ENCODE measurements around the gene SSU72.
"Not testable (repeated sequence)": the region's sequence is repeated elsewhere in the genome, so short reads cannot be mapped to it uniquely, and the experiment has no call there.

SSU72 gene

DNA sequence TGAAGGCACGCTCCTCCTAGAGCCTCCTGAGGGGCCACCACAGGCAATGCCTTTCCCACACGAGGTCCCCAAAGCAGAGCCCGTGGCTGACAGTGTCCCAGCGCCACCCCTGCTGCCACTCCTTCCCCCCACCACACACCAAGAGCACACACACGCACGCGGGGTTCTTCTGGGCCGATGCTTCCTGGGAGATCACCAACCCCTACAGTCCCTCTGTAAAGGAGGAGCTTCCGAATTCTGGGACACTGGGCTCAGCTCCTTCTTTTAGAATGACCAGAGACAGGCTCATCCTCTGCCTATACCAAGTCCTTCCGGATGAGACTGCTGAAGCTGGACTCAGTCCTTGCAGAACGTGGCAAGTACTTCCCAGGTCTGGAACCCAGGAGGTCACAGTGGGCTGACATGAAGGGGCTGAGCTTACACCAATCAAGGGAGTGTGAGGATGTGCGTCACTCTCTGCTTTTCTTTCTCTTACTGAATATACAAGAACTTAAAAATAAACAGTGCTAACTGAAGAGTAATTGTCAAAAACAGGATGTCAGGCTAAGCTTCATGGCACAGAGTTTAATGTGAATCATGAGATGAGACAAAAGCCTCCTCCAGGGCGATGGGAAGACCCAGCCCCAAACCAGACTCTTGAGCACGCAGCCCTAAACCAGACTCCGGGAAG is 12.7 kb downstream of the SSU72 start:
- DNase-seq, result no peak

DNA sequence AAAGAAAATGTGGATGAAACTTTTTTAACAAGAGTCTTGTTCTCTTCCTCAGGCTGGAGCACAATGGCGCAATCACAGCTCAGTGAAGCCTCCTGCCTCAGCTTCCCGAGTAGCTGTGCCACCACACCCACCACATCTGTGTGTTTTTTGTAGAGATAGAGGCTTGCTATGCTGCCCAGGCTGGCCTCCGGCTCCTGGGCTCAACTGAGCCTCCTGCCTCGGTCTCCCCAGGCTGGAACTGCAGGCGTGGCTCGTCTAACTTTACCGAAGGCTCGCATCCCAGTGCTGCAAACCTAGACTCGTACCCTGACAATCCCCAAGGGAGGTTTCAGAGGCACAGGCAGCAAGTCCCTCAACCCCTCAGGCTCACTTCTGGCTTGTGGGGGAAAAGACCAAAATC is 14.5 kb downstream of the SSU72 start:
- DNase-seq, result no peak

DNA sequence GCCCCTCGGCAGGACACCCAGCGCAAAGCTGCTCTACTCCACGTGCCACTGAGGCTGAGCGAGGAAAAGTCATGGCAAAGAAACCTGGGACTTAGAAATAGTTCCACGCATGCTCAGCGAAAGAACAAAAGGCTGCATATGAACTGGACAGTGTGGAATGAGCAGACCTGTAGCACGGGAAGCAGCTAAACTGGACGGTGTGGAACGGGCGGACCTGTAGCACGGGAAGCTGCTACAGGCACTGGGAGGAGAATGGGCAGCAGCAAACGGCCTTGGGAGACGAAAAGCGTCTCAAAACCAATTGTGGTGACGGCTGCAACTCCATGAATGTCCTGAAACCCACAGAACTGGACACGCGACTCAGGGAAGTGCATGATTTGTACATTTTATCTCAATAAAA is 15.6 kb downstream of the SSU72 start:
- no peak for DNase-seq

DNA sequence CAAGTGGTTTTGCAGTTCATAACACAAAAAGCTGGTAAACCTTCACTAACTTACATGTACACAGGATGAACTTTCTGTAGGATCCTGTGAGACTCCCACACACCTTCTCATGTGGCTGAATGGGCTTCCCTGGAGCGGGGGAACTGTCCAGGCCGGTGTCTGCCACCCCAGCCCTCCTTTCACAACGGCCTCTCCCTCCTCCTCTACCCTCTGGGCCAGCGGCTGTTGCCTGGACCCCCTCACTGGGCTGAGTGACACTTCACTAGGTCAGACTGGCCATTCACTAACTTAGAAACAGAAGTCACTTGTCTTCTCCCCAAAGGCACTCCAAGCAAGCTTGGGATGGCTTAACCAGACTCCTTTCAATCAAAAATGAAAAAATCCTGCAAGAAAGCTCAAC is 16.1 kb downstream of the SSU72 start:
- no peak for DNase-seq

DNA sequence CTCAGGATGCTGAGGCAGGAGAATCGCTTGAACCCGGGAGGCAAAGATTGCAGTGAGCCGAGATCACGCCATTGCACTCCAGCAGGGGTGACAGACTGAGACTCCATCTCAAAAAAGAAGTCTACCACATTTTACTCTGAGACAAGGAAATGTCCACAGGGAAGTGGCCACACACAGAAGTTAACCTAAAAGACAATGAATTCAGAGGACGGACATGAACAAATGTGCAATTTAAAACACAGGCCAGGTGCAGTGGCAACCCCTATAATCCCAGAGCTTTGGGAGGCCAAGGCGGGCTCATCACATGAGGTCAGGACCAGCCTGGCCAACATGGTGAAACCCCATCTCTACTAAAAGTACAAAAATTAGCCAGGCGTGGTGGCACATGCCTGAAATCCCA is 17.0 kb downstream of the SSU72 start:
- not testable (repeated sequence) for DNase-seq

DNA sequence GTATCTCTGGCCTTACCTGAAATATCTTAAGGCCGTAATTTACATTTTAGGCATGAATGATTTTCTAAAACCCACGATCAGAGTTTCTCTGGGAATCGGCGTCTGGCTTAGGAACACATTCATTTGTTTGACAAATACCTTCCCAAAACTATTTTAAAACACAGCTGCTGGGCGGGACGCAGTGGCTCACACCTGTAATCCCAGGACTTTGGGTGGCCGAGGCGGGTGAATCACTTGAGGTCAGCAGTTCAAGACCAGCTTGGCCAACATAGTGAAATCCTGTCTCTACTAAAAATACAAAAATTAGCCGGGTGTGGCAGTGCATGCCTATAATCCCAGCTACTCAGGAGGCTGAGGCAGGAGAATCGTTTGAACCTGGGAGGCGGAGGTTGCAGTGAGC is 17.7 kb downstream of the SSU72 start:
- DNase-seq, result not testable (repeated sequence)

DNA sequence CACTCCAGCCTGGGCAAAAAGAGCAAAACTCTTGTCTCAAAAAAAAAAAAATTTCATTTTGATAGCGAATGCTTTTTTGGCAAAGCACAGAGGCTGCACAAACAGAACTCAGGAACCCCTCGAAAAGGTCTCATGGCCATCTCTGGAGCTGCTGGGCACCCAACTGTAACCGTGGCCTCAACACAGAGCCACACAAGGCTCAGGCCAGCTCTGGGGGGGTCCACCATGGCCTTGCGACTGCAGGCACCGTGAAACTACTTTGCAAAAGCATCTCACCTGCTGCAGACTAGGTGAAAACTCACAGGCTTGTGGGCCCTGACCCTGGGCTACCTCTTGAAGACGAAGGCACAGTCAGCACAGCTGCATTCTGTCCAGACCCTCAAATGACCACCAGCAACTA is 18.2 kb downstream of the SSU72 start:
- DNase-seq, result no peak

DNA sequence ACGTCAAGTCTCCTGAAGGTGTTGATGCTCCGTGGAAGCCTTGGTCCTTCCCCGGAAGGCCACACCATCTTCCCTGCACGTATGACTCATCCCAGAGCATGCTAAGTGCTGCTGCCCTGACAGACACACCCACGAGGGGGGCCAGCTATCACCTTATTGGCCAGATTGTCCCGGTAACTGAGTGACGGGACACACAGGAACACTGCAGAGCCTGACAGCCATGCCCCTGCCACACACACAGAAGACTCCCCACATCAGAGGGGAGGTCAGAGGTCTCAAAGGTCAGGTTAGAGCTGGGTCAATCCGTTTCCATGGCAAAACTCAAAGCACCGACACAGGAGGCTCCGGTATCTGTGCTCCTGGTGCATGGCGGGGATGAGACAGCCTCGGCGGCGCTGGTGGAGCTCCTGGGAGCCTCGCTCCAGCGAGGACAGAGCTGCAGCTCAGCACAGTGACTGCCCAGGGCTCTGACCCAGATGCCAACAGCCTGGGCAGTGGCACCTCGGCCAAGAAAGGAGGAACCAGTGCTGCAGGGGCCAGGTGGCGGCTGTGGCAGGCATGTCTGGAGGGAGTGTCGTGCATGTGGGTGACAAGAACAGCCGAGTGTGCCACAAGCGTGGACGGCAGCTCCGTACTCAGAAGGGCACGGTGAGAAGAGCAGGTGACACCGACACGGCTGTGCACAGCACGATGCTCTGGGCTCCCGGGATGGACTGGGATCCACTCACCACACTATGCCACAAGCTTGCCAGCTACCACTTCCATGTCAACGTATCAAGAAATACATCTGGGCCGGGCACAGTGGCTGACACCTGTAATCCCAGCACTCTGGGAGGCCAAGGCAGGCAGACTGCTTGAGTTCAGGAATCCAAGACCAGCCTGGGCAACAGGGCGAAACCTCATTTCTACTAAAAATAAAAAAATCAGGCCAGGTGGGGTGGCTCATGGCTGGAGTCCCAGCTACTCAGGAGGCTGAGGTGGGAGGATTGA is 19.4 kb downstream of the SSU72 start:
- DNase-seq, result peak in 5 of 56 donors; percentile 8 to 40 (median 35)

DNA sequence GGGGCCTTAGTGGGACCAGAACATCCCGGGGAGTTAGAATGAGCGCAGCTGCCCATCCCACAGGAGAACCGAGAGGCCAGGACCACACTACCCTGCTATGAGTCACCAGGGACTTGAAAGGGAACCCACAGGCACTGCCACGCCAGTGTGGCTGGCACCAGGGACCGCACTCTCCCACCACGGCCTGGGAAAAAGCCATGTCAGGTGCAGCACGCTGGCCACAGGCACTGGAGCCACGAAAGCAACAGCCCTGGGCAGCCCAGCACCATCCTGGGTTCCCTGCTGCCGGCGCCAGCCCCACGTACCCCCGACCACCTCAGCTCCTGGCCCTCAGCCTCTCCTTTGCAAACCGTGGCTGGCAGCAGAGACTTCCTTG is 20.1 kb downstream of the SSU72 start:
- no peak for DNase-seq

DNA sequence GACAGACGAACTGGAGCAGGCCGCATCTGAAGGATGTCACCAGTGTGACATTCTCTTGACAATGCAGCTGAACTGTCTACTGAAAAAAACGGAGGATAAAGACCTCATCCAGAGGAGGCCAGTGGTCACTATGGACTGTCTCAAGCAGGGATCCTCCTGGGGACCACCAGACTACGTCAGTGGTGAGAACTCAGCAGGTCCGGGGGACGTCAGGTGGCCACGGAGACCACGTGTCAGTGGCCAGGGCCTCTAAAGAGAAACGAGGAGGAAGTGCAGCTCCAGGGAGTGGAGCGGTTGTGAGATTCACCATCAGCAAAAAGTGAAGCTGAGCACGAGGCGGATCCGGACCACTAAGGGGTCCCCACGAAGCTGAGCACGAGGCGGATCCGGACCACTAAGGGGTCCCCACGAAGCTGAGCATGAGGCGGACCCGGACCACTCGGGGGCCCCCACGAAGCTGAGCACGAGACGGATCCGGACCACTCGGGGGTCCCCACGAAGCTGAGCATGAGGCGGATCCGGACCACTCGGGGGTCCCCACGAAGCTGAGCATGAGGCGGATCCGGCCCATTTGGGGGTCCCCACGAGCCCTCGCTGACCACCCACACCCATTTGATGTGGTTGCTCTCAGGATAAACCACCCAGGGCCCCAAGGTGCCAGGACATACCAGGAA is 20.7 kb downstream of the SSU72 start:
- no peak for DNase-seq

DNA sequence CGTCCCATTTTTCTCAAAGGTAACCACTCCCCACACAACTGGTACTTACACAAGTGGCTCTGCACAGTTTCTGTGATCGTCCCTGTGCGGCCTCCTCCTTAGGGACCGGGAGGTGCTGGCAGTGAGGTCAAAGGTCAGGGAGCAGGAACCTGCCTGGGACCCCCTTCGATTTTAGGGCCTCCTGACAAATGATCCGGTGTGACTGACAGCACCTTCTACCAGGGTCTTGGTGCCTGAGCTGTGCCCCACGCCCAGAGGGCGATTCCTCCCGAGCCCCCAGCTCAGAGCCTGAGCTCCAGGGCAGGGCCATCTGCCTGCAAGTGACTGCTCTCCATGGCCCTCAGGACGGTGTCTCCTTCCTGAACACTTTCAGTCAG is 22.4 kb downstream of the SSU72 start:
- DNase-seq, result no peak

DNA sequence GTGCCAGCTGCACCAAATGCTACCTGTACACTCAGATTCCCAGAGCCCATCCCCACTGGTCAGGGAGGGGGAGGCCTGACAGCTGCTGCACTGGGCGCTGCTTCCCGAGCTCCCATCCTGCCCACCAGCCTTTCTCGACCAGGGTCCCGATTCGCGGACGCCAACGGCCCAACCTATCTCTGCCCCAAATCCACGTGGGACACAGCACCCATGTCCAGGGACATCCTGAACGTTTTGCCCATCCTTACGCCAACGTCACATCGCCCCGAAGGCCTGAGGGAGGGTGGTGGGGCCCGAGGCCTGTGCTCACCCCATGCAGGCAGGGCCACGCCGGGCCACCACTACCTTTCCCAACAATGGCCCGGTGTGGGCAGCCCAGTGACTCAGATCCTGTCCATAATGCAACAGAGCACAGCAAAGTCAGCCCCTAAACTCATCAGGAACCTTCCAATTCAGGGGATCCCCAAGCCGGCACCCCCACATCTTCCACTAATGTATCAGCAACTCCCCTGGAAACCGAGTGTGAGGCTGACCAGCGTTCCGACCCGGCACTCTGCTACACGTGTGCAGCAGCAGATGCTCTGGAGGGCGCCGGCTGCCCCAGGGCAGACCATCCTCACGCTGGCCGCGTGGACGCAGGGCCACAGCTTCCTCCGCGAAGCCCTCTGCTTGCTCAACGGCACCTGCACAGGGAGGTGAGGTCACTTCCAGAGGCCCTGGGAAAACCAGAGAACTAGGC is 23.0 kb downstream of the SSU72 start:
- DNase-seq, result no peak

DNA sequence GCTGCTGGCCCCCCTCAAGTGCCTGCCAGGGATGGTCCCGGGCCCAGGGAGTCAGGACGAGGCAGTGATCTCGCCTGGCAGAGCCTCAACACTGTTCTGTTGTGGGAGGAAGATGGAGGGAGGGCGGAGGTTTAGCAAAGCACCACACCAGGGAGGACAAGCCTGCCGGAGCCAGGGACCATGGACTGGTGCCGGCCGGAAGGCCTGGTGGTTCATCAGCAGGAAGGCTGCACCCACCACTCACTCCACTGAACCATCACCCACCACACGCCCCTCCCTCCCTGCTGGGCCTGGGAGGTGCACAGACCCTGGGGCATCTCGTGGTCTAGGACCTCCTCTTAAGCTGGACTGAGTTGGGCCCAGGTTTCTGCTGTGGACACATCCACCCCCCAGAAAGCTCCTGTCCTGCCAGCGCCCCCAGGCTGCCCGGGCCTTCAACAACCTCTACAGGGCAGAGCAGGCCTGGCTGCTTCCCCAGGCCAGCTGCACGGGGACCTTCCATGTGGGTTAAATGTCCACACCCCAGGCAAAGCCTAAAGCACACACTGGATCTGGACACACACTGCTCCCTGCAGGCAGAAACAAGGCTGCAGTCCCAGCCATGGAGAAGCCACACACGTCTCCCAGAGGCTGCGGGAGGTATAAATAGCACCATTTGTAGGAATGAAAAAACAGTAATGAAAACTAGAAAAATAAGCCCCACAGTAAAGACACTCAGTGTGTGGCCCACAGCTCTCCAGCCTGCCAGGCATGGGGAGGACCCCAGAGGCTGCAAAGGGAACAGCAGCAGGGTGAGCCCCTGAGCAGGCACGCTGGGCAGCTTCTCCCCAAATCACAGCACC is 23.9 kb downstream of the SSU72 start:
- peak in 12 of 56 donors; percentile 5 to 39 (median 14) for DNase-seq

DNA sequence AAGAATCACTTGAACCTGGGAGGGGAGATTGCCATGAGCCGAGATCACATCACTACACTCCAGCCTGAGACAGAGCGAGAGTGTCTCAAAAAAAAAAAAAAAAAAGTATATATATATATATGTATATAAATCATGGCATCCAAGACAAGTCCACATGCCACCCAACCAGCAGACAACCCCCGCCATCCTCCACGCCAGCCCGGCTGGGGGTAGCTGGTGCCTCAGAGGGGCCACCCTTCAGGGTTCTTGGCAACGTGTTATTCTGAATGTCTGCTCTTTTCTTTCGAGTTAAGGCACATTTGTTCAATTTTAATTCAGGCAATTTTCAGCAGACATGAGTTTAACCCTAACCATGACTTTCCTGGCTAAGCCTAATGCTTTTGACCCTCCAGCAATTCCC is 24.6 kb downstream of the SSU72 start:
- no peak for DNase-seq

DNA sequence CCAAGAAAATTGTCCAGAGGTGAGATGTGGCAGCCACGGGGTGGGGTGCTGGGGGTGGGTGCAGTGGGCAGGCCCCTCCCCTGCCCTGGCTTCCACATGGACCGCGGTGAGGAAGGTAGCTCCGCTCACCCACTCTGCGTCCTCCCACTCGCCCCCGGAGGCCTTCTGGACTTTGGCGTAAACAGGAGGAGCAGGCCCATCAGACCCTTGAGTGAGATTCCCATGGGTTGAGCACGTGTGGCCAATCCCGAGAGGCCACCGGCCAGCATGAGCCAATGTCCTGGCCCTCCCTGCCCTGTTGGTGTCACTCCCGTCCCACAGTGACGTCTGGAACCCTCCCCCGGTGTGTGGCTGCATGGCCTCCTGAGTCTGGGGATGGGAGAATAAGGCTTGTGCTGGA is 26.1 kb downstream of the SSU72 start:
- DNase-seq, result no peak

DNA sequence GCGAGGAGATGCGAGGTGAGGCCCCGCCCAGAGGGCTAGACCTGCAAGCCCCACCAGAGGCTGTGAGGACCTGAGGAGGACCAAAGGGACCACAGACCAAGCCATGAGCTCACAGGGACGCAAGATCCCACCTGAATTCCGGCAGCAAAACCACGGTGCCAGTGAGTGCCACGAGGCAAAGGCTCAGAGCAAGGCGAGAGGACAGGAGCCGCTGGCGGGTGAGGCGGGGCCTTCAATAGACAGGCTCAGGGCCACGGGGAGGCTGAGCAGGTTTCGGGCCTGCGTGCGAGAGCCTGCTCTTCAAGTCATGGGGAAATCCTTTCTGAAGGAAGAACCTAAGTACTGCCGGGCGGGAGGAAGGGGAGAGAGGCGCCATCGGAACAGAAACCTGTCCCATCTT is 27.2 kb downstream of the SSU72 start:
- no peak for DNase-seq

DNA sequence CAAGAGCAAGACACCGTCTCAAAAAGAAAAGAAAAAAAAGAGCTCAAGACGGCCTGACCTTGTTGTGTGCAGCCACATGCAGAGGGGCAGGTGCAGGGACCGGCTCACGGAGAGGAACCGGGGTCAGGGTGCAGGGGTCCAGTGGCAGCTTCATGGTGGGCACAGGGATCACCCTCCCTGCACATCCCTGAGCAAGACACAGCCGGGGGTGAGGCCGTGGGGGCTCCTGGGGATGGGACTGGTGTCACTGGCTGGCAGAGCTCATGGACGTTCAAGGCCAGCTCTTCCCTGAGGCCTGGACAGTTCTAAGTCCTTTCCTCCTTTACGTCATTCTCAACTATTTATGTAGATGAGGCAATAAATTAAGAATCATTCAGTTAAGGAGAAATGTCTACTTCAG is 27.7 kb downstream of the SSU72 start:
- no peak for DNase-seq

DNA sequence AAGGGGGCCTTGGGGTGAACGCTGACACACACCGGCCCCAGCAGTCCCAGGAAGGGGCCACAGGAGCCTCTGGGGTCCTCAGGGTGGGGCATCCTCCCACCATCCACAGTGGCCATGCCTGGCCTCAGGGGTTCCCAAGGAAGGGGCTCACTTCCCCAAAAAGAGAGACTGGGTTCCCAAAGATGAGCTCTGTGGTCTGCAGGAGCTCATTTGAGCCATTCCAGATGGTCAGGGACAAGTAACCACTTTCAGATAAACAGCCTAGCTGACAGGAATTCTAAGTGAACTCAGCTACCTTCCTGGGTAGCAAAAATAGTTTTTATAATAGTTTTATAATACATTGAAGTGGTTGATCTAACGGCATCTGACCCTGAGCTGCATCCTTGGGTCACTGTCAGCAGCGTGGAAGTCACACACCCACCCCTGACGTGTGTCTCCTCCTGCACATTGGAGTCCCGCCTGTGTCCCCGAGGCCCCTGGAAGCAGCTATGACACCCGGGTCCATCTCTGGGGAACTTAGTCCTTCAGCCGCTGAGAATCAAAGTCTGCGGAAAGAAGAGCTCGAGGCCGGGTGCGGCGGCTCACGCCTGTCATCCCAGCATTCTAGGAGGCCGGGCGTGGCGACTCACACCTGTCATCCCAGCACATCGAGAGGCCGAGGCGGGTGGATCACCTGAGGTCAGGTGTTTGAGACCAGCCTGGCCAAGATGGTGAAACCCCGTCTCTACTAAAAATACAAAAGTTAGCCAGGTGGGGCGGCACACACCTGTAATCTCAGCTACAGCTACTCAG is 28.5 kb downstream of the SSU72 start:
- DNase-seq, result no peak

DNA sequence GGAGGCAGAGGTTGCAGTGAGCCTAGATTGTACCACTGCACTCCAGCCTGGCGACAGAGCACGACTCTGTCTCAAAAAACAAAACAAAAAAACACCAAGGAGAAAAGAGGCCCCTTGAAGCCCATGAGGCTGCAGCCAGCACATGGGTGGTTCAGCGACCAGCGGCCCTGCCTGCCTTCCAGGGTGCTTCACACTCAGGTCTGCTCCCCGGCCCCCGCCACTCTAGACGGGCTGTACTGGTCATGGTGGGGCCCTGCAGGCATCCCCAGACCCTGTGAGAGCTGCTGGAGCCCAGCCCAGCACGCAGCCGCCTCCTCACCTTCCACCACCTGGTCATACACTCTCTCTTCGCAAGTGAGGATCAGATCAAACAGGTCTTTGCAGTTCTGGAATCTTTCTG is 30.1 kb downstream of the SSU72 start:
- no peak for DNase-seq

DNA sequence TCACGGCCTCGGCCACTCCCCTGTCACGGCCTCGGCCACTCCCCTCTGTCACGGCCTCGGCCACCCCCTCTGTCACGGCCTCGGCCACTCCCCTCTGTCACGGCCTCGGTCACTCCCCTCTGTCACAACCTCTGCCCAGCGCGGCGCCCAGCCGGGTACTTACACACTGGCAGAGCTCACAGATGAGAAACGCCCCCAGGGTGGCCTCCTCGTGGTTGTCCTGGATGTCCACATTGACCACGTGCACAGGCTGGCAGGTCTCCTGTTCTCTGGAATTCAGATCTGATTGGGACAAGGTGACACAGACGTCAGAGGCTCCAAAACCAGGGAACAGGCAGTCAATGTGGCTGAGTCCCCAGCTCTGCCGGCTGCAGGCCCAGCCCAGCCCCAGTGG is 31.0 kb downstream of the SSU72 start:
- DNase-seq, result no peak

Data from nucleus accumbens (tissue), 56 donors.